H1 (cell line): ENCODE measurements around the gene CPE.

Experiments
- ATF3 ChIP-seq: IDR thresholded peaks from 2 replicates; pipeline ENCODE4 v1.6.1; 2011; ENCODE audit warnings: low read depth, mild to moderate bottlenecking, low read length; ENCODE audit not compliant: insufficient read depth
- CBX8 ChIP-seq: fragments of 300-800, 300-1000 bp; sonication (generic); IDR thresholded peaks from 2 replicates; pipeline ENCODE4 v1.7.1; 2016; ENCODE audit warnings: low read depth, low read length, borderline replicate concordance
- CTCF ChIP-seq, 3 experiments: IDR thresholded peaks; 1 replicate in 2 of 3; 2 replicates in 1 of 3; pipeline versions ENCODE4 v1.5.1 to v1.6.1; 2011; ENCODE audit warnings: low read length in 3 of 3, mild to moderate bottlenecking in 3 of 3, inconsistent platforms in 2 of 3, low read depth in 1 of 3, moderate library complexity in 1 of 3; ENCODE audit not compliant: insufficient read depth in 1 of 3; ENCODE audit errors: control extremely low read depth in 1 of 3
- MAFK ChIP-seq: IDR thresholded peaks from 2 replicates; pipeline ENCODE4 v1.6.1; 2012; ENCODE audit warnings: low read depth, mild to moderate bottlenecking, improper control_type of control experiment, low read length
- MAX ChIP-seq: IDR thresholded peaks from 2 replicates; pipeline ENCODE4 v1.6.1; 2012; ENCODE audit warnings: inconsistent platforms
- RFX5 ChIP-seq: IDR thresholded peaks from 2 replicates; pipeline ENCODE4 v1.6.1; 2011; ENCODE audit warnings: low read depth, low read length, improper control_type of control experiment, borderline replicate concordance
- RNF2 ChIP-seq: fragments of 200-900, 300-1000 bp; sonication (generic); IDR thresholded peaks from 2 replicates; pipeline ENCODE4 v1.7.1; 2016; ENCODE audit warnings: borderline replicate concordance, low read depth, mild to moderate bottlenecking, antibody characterized with exemption, low read length; ENCODE audit not compliant: poor library complexity, severe bottlenecking; ENCODE audit errors: missing control alignments
- SIX5 ChIP-seq: IDR thresholded peaks from 2 replicates; pipeline ENCODE4 v1.6.1; 2011; ENCODE audit warnings: mild to moderate bottlenecking, low read depth, low read length

- TF ChIP-seq MAX (no peak), CTCF (IDR thresholded peaks at IDR 0.05; ENCODE audit: control extremely low read depth in 1 of 3, insufficient read depth in 1 of 3, low read depth in 1 of 3, low read length in 3 of 3) (no peak), CBX8 (no peak), MAFK (no peak), ATF3 (no peak), RFX5 (no peak), SIX5 (no peak), RNF2 (no peak)
Observed at GRCh38 chr4:165506849-165507248, 128.0 kb downstream of the CPE start.
